Measurements from ENCODE around the gene ST6GALNAC3. TPM values are rescaled to one million over a fixed set of nuclear protein-coding genes. Genes with fewer than 3 reads are reported as not detected.

ST6GALNAC3 gene
- total RNA-seq, 4 donors from 2014 or later = 0.79 to 5.3 (median 1.6) TPM

DNA sequence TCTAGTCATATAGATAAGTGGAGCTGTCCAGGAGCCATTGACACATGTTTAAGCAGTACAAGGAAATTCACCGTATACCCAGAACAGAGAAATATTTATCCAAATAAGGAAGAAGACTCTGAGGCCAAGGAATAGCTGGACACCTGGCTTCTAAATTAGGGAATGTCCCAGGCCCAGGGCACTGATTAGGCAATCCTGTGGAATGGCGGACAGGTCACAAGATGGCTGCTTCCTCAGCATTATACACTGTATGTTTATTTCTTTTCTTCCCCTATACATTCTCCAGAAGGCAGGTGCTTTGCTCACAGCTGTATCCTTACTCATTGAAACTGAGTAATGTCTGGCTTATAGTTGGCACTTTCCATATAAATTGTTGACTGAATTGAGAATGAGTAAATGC lies 59.4 kb downstream of the ST6GALNAC3 start:
- Histone ChIP-seq H3K27me3 (no peaks in the 10 kb centered on the region), H3K36me3 (no peaks in the 10 kb centered on the region), H3K4me1 (peaks cover 4% of the 10 kb centered on the region), H3K4me3 (no peak overlapping the region), H3K9me3 (no peaks in the 10 kb centered on the region), H3K27ac (no peak overlapping the region)
- TF ChIP-seq POLR2A (IDR thresholded peaks at IDR 0.05) = no peak
- no peak for TF ChIP-seq EP300 (IDR thresholded peaks at IDR 0.05)
- TF ChIP-seq, protein P1, sequence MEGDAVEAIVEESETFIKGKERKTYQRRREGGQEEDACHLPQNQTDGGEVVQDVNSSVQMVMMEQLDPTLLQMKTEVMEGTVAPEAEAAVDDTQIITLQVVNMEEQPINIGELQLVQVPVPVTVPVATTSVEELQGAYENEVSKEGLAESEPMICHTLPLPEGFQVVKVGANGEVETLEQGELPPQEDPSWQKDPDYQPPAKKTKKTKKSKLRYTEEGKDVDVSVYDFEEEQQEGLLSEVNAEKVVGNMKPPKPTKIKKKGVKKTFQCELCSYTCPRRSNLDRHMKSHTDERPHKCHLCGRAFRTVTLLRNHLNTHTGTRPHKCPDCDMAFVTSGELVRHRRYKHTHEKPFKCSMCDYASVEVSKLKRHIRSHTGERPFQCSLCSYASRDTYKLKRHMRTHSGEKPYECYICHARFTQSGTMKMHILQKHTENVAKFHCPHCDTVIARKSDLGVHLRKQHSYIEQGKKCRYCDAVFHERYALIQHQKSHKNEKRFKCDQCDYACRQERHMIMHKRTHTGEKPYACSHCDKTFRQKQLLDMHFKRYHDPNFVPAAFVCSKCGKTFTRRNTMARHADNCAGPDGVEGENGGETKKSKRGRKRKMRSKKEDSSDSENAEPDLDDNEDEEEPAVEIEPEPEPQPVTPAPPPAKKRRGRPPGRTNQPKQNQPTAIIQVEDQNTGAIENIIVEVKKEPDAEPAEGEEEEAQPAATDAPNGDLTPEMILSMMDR (IDR thresholded peaks at IDR 0.05) = no peak
- 85% methylated on average over 2 of the region's 2 CpGs for WGBS
- DNase-seq (ENCODE audit: low spot score in 2 of 2) = no peak

DNA sequence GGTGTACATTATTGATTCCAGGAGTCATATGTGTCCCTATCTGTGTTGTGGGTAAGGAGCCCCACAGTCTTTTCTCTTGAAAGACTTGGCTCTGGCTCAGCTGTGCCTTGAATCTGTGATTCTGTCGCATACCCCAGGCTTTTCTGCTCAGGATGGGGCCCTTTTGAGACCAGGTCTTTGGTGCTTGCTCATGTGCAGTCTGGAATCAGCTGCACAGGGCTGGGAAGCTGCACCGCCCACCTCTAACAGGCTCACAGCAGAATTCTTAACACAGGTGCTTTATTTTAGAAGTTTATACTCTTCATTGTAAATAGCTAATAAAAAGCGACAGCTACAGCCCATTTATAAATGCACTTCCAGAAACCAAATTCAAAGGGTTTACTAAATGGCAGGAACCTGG lies 61.3 kb downstream of the ST6GALNAC3 start:
- WGBS = 64% methylated on average over 3 of the region's 3 CpGs

DNA sequence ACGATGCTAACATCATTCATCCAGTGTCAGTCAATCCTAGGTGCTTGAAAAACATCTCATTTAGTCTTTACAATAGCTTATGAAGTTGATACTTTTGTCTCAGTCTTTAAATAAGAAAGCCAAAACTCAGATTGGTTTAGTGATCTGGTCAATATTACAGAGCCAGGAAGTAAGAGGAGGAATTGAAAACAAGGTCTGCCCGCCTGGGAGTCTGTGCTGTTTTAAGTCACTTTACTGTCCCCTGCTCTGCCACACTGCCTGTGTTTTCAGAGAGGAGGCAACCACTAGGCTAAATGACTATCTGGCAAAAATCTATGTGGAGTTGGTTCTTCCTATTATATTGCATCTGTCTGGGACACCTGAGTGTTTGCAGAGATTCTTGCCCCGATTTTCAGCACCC lies 62.3 kb downstream of the ST6GALNAC3 start:
- no peak overlapping the region for H3K4me3 ChIP-seq
- TF ChIP-seq, protein P1 (IDR thresholded peaks at IDR 0.05) = no peak
- no peak for TF ChIP-seq POLR2A (IDR thresholded peaks at IDR 0.05)
- TF ChIP-seq EP300 (IDR thresholded peaks at IDR 0.05) = no peak
- no peak for TF ChIP-seq POLR2AphosphoS5 (IDR thresholded peaks at IDR 0.05)
- 78% methylated on average over 3 of the region's 3 CpGs for WGBS
- no peaks in the 10 kb centered on the region for H3K9me3 ChIP-seq
- no peaks in the 10 kb centered on the region for H3K27me3 ChIP-seq
- H3K36me3 ChIP-seq = no peaks in the 10 kb centered on the region
- H3K27ac ChIP-seq = no peak overlapping the region
- DNase-seq (ENCODE audit: low spot score in 2 of 2) = no peak
- peaks cover 4% of the 10 kb centered on the region for H3K4me1 ChIP-seq

More for the DNA sequence above, 61.3 kb downstream of the ST6GALNAC3 start:
- Histone ChIP-seq H3K4me3 (no peak overlapping the region), H3K9me3 (no peaks in the 10 kb centered on the region), H3K4me1 (peaks cover 4% of the 10 kb centered on the region), H3K27me3 (no peaks in the 10 kb centered on the region), H3K27ac (no peak overlapping the region), H3K36me3 (no peaks in the 10 kb centered on the region)
- TF ChIP-seq POLR2AphosphoS5 (IDR thresholded peaks at IDR 0.05) (no peak), POLR2A (IDR thresholded peaks at IDR 0.05) (no peak), EP300 (IDR thresholded peaks at IDR 0.05) (no peak)
- TF ChIP-seq, protein P1 (IDR thresholded peaks at IDR 0.05) = no peak
- DNase-seq (ENCODE audit: low spot score in 2 of 2) = no peak

DNA sequence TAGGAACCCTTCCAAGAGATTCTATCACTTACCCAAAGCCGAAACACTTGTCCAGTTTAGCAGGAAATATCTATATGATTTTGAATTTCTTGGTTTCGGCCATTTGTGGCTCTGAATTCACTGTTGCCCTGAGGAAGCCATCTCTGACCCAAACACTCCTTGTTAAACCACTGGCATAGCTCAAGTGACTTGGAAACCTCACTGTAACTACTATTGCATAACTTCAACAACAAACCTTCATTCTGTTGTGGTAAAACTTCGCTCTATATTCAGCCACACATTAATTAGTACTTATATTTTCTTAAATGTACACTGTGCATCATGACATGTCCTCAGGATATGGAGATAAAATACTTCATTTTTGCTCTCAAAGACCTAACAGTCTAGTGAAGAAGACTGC lies 63.2 kb downstream of the ST6GALNAC3 start:
- 70% methylated on average over 3 of the region's 3 CpGs for WGBS
- no peak overlapping the region for H3K4me3 ChIP-seq
- peaks cover 4% of the 10 kb centered on the region for H3K4me1 ChIP-seq
- TF ChIP-seq, protein P1 (IDR thresholded peaks at IDR 0.05) = no peak
- TF ChIP-seq POLR2AphosphoS5 (IDR thresholded peaks at IDR 0.05) (no peak), POLR2A (IDR thresholded peaks at IDR 0.05) (no peak), EP300 (IDR thresholded peaks at IDR 0.05) (no peak)
- H3K36me3 ChIP-seq = no peaks in the 10 kb centered on the region
- no peaks in the 10 kb centered on the region for H3K27me3 ChIP-seq
- DNase-seq (ENCODE audit: low spot score in 2 of 2) = no peak
- no peaks in the 10 kb centered on the region for H3K9me3 ChIP-seq
- H3K27ac ChIP-seq = no peak overlapping the region

- no peak for DNase-seq (ENCODE audit: low spot score in 2 of 2)
- no peak for TF ChIP-seq EP300 (IDR thresholded peaks at IDR 0.05)
- TF ChIP-seq POLR2AphosphoS5 (IDR thresholded peaks at IDR 0.05) = no peak
- TF ChIP-seq, protein P1 (IDR thresholded peaks at IDR 0.05) = no peak
- no peak for TF ChIP-seq POLR2A (IDR thresholded peaks at IDR 0.05)
- Histone ChIP-seq H3K27ac (no peak overlapping the region), H3K4me1 (peaks cover 4% of the 10 kb centered on the region), H3K9me3 (no peaks in the 10 kb centered on the region), H3K36me3 (no peaks in the 10 kb centered on the region), H3K27me3 (no peaks in the 10 kb centered on the region), H3K4me3 (no peak overlapping the region)
- 96% methylated on average over 1 of the region's 1 CpG for WGBS
These were observed 63.7 kb downstream of the ST6GALNAC3 start for GRCh38 chr1:76138217-76138616.
